Astrocyte (in vitro differentiated cells and primary cell): ENCODE measurements around the gene MED13L. TPM values are rescaled to one million over a fixed set of nuclear protein-coding genes. Genes with fewer than 3 reads are reported as not detected.

Experiments
- DNase-seq: peaks from one replicate; pipeline ENCODE4 v3.0.0-alpha.2; 2010; ENCODE audit warnings: low read depth
- FAIRE-seq: peaks from 2 replicates; lab custom pipeline; 2011; peaks lifted over from hg19 to GRCh38; lab: Jason Lieb, UNC
- H2AFZ ChIP-seq: 2 replicates; pipeline ENCODE4 v1.6.0; 2012; ENCODE audit warnings: low read depth, low read length, inconsistent platforms
- H3K27ac ChIP-seq: 2 replicates; pipeline ENCODE4 v1.5.1; 2011; ENCODE audit warnings: low read depth, low read length, inconsistent platforms
- H3K27me3 ChIP-seq: 2 replicates; pipeline ENCODE4 v1.6.0; 2011; ENCODE audit warnings: low read length, inconsistent platforms; ENCODE audit not compliant: insufficient read depth
- H3K36me3 ChIP-seq: 2 replicates; pipeline ENCODE4 v1.5.1; 2011; ENCODE audit warnings: low read length, inconsistent platforms; ENCODE audit not compliant: insufficient read depth
- H3K4me1 ChIP-seq: 2 replicates; pipeline ENCODE4 v1.5.1; 2011; ENCODE audit warnings: low read length, inconsistent platforms; ENCODE audit not compliant: insufficient read depth
- H3K4me2 ChIP-seq: 2 replicates; pipeline ENCODE4 v1.6.0; 2012; ENCODE audit warnings: low read length, inconsistent platforms
- H3K4me3 ChIP-seq: 2 replicates; pipeline ENCODE4 v1.5.1; 2011; ENCODE audit warnings: low read depth, mild to moderate bottlenecking, low read length, inconsistent platforms; ENCODE audit not compliant: insufficient read depth
- H3K79me2 ChIP-seq: 2 replicates; pipeline ENCODE4 v1.6.0; 2012; ENCODE audit warnings: mild to moderate bottlenecking, low read length, inconsistent platforms; ENCODE audit not compliant: insufficient read depth
- H3K9ac ChIP-seq: 2 replicates; pipeline ENCODE4 v1.6.0; 2012; ENCODE audit warnings: mild to moderate bottlenecking, low read length, inconsistent platforms
- H3K9me3 ChIP-seq: 2 replicates; pipeline ENCODE4 v1.5.1; 2012; ENCODE audit warnings: low read depth, mild to moderate bottlenecking, low read length, inconsistent platforms; ENCODE audit not compliant: insufficient read depth
- H4K20me1 ChIP-seq: 2 replicates; pipeline ENCODE4 v1.6.0; 2012; ENCODE audit warnings: low read length, inconsistent platforms; ENCODE audit not compliant: insufficient read depth
- H3K27ac Mint-ChIP-seq: one replicate; pipeline ENCODE4 v1.8.0; 2021; ENCODE audit warnings: mild to moderate bottlenecking, mixed read lengths; ENCODE audit not compliant: unreplicated experiment
- H3K27me3 Mint-ChIP-seq: one replicate; pipeline ENCODE4 v1.8.0; 2021; ENCODE audit warnings: low read depth, mixed read lengths; ENCODE audit not compliant: unreplicated experiment
- H3K36me3 Mint-ChIP-seq: one replicate; pipeline ENCODE4 v1.8.0; 2021; ENCODE audit warnings: low read depth, mixed read lengths; ENCODE audit not compliant: unreplicated experiment
- H3K4me1 Mint-ChIP-seq: one replicate; pipeline ENCODE4 v1.8.0; 2021; ENCODE audit warnings: low read depth, mixed read lengths; ENCODE audit not compliant: unreplicated experiment
- H3K4me3 Mint-ChIP-seq: one replicate; pipeline ENCODE4 v1.8.0; 2021; ENCODE audit warnings: mild to moderate bottlenecking, moderate library complexity, mixed read lengths; ENCODE audit not compliant: unreplicated experiment
- H3K9me3 Mint-ChIP-seq: one replicate; pipeline ENCODE4 v1.8.0; 2021; ENCODE audit warnings: mild to moderate bottlenecking, mixed read lengths; ENCODE audit not compliant: unreplicated experiment
- CTCF ChIP-seq: IDR thresholded peaks from 2 replicates; pipeline ENCODE4 v1.5.1; 2011; ENCODE audit warnings: low read depth, mild to moderate bottlenecking, inconsistent platforms, low read length, moderate library complexity; ENCODE audit not compliant: insufficient read depth
- EZH2 ChIP-seq: IDR thresholded peaks from 2 replicates; pipeline ENCODE4 v1.6.1; 2012; ENCODE audit warnings: mild to moderate bottlenecking, low read length, inconsistent platforms; ENCODE audit not compliant: insufficient read depth
- total RNA-seq: library from RNA; stranded (reverse); gene quantifications from 2 replicates; pipeline ENCODE4 v1.2.1, GENCODE V29; 2021

MED13L gene
- total RNA-seq, 1 donor from 2014 or later, result 153 TPM

GRCh38 chr12:116244474-116245090 lies 32.9 kb downstream of the MED13L start:
- H3K4me3 ChIP-seq, result no peak overlapping the region
- Mint-ChIP-seq H3K27me3 (no peaks in the 10 kb centered on the region), H3K9me3 (no peaks in the 10 kb centered on the region), H3K4me1 (peaks cover 60% of the 10 kb centered on the region), H3K27ac (peak overlapping the region; percentile 22), H3K4me3 (no peak overlapping the region), H3K36me3 (no peaks in the 10 kb centered on the region)
- peaks cover 99% of the 10 kb centered on the region for H3K79me2 ChIP-seq
- DNase-seq (no peak), FAIRE-seq (no peak)
- no peak for TF ChIP-seq EZH2
- no peaks in the 10 kb centered on the region for H3K36me3 ChIP-seq
- H3K27me3 ChIP-seq, result no peaks in the 10 kb centered on the region
- H3K4me1 ChIP-seq, result peaks cover 6% of the 10 kb centered on the region
- H3K4me2 ChIP-seq, result no peak overlapping the region
- H4K20me1 ChIP-seq, result peaks cover 98% of the 10 kb centered on the region
- H3K9ac ChIP-seq, result no peak overlapping the region
- H3K9me3 ChIP-seq, result no peaks in the 10 kb centered on the region
- no peak overlapping the region for H2AFZ ChIP-seq
- no peak overlapping the region for H3K27ac ChIP-seq

- FAIRE-seq, result no peak
- H3K4me1 Mint-ChIP-seq, result peaks cover 56% of the 10 kb centered on the region
- H3K9me3 Mint-ChIP-seq, result no peaks in the 10 kb centered on the region
Observed at GRCh38 chr12:116244001-116244400, 33.5 kb downstream of the MED13L start.

GRCh38 chr12:116242740-116243139 lies 34.8 kb downstream of the MED13L start:
- H3K27ac Mint-ChIP-seq, result no peak overlapping the region

More at GRCh38 chr12:116244001-116244400, 33.5 kb downstream of the MED13L start:
- H3K27me3 Mint-ChIP-seq, result no peaks in the 10 kb centered on the region
- TF ChIP-seq CTCF (no peak), EZH2 (no peak)
- peaks cover 99% of the 10 kb centered on the region for H3K79me2 ChIP-seq
- peaks cover 6% of the 10 kb centered on the region for H3K4me1 ChIP-seq
- H3K4me3 ChIP-seq, result no peak overlapping the region
- peak; percentile 29 for DNase-seq
- no peaks in the 10 kb centered on the region for H3K36me3 ChIP-seq
- H3K36me3 Mint-ChIP-seq, result no peaks in the 10 kb centered on the region
- H3K27ac ChIP-seq, result no peak overlapping the region
- H4K20me1 ChIP-seq, result peaks cover 96% of the 10 kb centered on the region
- no peaks in the 10 kb centered on the region for H3K9me3 ChIP-seq
- H2AFZ ChIP-seq, result no peak overlapping the region
- H3K27ac Mint-ChIP-seq, result no peak overlapping the region
- H3K9ac ChIP-seq, result no peak overlapping the region
- no peaks in the 10 kb centered on the region for H3K27me3 ChIP-seq
- H3K4me2 ChIP-seq, result peak overlapping the region; percentile 34
- no peak overlapping the region for H3K4me3 Mint-ChIP-seq

More at GRCh38 chr12:116242740-116243139, 34.8 kb downstream of the MED13L start:
- no peak overlapping the region for H3K4me3 ChIP-seq
- no peak overlapping the region for H3K27ac ChIP-seq
- no peak overlapping the region for H2AFZ ChIP-seq
- Mint-ChIP-seq H3K4me3 (no peak overlapping the region), H3K36me3 (no peaks in the 10 kb centered on the region), H3K9me3 (no peaks in the 10 kb centered on the region), H3K27me3 (no peaks in the 10 kb centered on the region), H3K4me1 (peaks cover 45% of the 10 kb centered on the region)
- peaks cover 6% of the 10 kb centered on the region for H3K4me1 ChIP-seq
- peaks cover 99% of the 10 kb centered on the region for H3K79me2 ChIP-seq
- TF ChIP-seq CTCF (no peak), EZH2 (no peak)
- H3K4me2 ChIP-seq, result no peak overlapping the region
- no peaks in the 10 kb centered on the region for H3K9me3 ChIP-seq
- DNase-seq (no peak), FAIRE-seq (no peak)
- H3K36me3 ChIP-seq, result no peaks in the 10 kb centered on the region
- no peak overlapping the region for H3K9ac ChIP-seq
- peaks cover 94% of the 10 kb centered on the region for H4K20me1 ChIP-seq
- H3K27me3 ChIP-seq, result no peaks in the 10 kb centered on the region
